SH-SY5Y (cell line): ENCODE measurements around the gene RIC1.

ENCODE experiments used
- GATA2 ChIP-seq: IDR thresholded peaks from 2 replicates; pipeline ENCODE4 v1.6.1; 2011; ENCODE audit warnings: mild to moderate bottlenecking, low read depth, low read length
- GATA3 ChIP-seq: IDR thresholded peaks from 2 replicates; pipeline ENCODE4 v1.6.1; 2011; ENCODE audit warnings: low read depth, mild to moderate bottlenecking, low read length, moderate library complexity

DNA sequence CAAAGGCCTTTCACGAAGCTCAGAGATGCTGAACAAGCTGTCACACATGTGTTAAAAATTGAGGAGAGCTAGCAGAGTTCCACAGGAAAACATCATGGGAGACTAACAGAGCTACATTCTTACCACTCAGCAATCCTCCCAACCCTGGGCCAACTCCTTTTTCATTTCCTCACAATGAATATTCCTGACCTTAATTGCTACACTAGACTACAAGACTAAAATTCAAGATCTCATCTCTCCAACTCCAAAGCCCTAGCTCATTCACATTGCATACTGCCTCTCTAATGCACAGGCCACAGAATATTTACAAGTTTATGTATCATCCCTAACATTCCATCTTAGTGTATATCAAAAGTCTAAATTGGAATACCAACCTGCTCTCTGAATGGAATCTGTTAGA, 182.8 kb downstream of the RIC1 start:
- TF ChIP-seq GATA2 (no peak), GATA3 (no peak)
